ENCODE results near the gene UCHL5.

UCHL5 gene

DNA sequence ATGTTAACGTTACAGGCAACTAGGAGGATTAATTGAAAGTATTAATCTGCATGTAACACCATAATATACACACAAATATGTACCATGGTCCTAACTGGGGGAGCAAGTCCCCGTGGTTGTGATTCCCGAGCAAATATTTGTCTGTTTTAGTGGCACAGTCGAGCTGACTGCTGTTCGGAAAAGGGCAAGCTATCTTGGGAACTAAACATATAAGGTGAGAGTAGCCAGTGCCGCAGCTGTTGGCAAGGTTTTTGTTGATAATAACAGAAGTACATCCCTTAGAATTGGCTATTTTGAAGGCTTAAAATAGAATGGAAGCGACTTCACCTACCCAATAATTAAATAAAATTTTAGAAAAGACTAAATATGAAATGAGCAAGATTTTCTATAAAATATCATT, 45.5 kb downstream of the UCHL5 start:
- no peak overlapping the region for H3K9ac ChIP-seq
- no peaks in the 10 kb centered on the region for H3K36me3 ChIP-seq (ENCODE audit: control insufficient read depth, insufficient read depth, low read length)
- no peak overlapping the region for H3K4me2 ChIP-seq (ENCODE audit: low read length)
- TF ChIP-seq, protein P1, sequence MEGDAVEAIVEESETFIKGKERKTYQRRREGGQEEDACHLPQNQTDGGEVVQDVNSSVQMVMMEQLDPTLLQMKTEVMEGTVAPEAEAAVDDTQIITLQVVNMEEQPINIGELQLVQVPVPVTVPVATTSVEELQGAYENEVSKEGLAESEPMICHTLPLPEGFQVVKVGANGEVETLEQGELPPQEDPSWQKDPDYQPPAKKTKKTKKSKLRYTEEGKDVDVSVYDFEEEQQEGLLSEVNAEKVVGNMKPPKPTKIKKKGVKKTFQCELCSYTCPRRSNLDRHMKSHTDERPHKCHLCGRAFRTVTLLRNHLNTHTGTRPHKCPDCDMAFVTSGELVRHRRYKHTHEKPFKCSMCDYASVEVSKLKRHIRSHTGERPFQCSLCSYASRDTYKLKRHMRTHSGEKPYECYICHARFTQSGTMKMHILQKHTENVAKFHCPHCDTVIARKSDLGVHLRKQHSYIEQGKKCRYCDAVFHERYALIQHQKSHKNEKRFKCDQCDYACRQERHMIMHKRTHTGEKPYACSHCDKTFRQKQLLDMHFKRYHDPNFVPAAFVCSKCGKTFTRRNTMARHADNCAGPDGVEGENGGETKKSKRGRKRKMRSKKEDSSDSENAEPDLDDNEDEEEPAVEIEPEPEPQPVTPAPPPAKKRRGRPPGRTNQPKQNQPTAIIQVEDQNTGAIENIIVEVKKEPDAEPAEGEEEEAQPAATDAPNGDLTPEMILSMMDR (IDR thresholded peaks at IDR 0.05), result no peak
- H3K27ac ChIP-seq, result no peak overlapping the region
- H2AFZ ChIP-seq, result no peak overlapping the region
- no peaks in the 10 kb centered on the region for H3K4me1 ChIP-seq
- no peaks in the 10 kb centered on the region for H3K79me2 ChIP-seq
- H3K4me3 ChIP-seq (ENCODE audit: low read depth, low read length), result no peak overlapping the region
- no peaks in the 10 kb centered on the region for H3K27me3 ChIP-seq (ENCODE audit: control insufficient read depth, insufficient read depth, low read length)
- H3K9me3 ChIP-seq (ENCODE audit: control insufficient read depth, low read length), result no peaks in the 10 kb centered on the region

DNA sequence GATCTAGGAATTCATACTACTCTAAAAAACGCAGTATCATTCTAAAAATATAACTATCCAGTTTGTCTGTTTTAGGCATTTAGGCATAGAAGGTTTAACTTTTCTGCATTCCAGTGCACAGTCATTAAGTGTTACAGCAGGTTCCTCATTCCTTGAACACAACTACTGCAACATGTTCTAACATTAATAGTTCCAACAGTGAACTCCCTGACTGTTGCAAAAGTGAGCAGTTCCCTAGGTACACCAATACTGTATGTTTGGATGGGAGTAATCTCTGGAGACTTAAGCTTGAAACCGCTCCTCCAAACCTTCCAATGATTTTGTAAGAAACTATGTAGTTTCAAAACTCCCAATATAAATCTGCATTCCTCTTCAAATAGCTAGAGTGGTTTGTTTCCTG, 46.2 kb downstream of the UCHL5 start:
- no peak overlapping the region for H3K27ac ChIP-seq
- no peaks in the 10 kb centered on the region for H3K4me1 ChIP-seq

GRCh38 chr1:193011406-193011805, 47.8 kb downstream of the UCHL5 start:
- H3K9ac ChIP-seq, result no peak overlapping the region
- H3K4me3 ChIP-seq (ENCODE audit: low read depth, low read length), result no peak overlapping the region
- H3K79me2 ChIP-seq, result no peaks in the 10 kb centered on the region
- H3K36me3 ChIP-seq (ENCODE audit: control insufficient read depth, insufficient read depth, low read length), result no peaks in the 10 kb centered on the region
- TF ChIP-seq, protein P1 (IDR thresholded peaks at IDR 0.05), result no peak
- no peak overlapping the region for H3K4me2 ChIP-seq (ENCODE audit: low read length)
- no peak overlapping the region for H3K27ac ChIP-seq
- no peaks in the 10 kb centered on the region for H3K27me3 ChIP-seq (ENCODE audit: control insufficient read depth, insufficient read depth, low read length)
- H2AFZ ChIP-seq, result no peak overlapping the region
- H3K9me3 ChIP-seq (ENCODE audit: control insufficient read depth, low read length), result no peaks in the 10 kb centered on the region
- no peaks in the 10 kb centered on the region for H3K4me1 ChIP-seq

More for the DNA sequence above, 46.2 kb downstream of the UCHL5 start:
- H3K27me3 ChIP-seq (ENCODE audit: control insufficient read depth, insufficient read depth, low read length), result no peaks in the 10 kb centered on the region
- no peak overlapping the region for H2AFZ ChIP-seq
- H3K4me2 ChIP-seq (ENCODE audit: low read length), result no peak overlapping the region
- TF ChIP-seq, protein P1 (IDR thresholded peaks at IDR 0.05), result no peak
- no peak overlapping the region for H3K9ac ChIP-seq
- H3K36me3 ChIP-seq (ENCODE audit: control insufficient read depth, insufficient read depth, low read length), result no peaks in the 10 kb centered on the region
- H3K79me2 ChIP-seq, result no peaks in the 10 kb centered on the region
- H3K4me3 ChIP-seq (ENCODE audit: low read depth, low read length), result no peak overlapping the region
- H3K9me3 ChIP-seq (ENCODE audit: control insufficient read depth, low read length), result no peaks in the 10 kb centered on the region

DNA sequence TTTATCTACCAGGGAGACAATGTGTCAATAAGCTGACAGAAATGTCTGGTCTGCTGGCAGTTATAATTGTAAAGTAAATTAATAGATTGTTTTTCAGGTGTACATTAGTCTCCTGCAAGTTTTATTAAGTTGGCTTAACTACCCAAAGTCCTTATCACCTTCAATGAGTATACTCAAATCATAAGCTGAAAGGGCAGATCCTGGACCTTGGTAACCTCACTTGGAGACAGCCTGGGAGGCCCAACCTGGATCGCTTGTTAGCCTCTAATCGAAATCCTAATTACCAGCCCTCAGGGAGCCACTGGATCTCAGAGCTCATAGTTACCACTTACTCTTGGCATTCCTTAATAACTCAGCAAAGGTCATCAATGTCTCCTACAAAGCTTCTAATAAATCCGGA, 49.7 kb downstream of the UCHL5 start:
- no peaks in the 10 kb centered on the region for H3K79me2 ChIP-seq
- no peak overlapping the region for H3K4me3 ChIP-seq (ENCODE audit: low read depth, low read length)
- H3K4me1 ChIP-seq, result no peaks in the 10 kb centered on the region
- no peak overlapping the region for H3K4me2 ChIP-seq (ENCODE audit: low read length)
- no peak overlapping the region for H2AFZ ChIP-seq
- no peak overlapping the region for H3K9ac ChIP-seq
- TF ChIP-seq, protein P1 (IDR thresholded peaks at IDR 0.05), result no peak
- no peaks in the 10 kb centered on the region for H3K9me3 ChIP-seq (ENCODE audit: control insufficient read depth, low read length)
- no peak overlapping the region for H3K27ac ChIP-seq
- H3K36me3 ChIP-seq (ENCODE audit: control insufficient read depth, insufficient read depth, low read length), result no peaks in the 10 kb centered on the region
- no peaks in the 10 kb centered on the region for H3K27me3 ChIP-seq (ENCODE audit: control insufficient read depth, insufficient read depth, low read length)

DNA sequence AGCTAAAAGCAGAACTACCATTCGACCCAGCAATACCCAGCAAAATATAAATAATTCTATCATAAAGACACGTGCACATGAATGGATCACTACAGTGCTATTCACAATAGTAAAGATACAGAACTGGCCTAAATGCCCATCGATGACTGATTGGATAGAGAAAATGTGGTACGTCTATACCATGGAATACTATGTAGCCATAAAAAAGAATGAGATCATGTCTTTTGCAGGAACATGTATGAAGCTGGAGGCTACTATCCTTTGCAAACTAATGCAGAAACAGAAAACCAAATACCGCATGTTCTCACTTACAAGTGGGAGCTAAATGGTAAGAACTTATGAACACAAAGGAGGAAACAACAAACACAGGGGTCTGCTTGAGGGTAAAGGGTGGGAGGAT, 53.4 kb downstream of the UCHL5 start:
- H3K27me3 ChIP-seq (ENCODE audit: control insufficient read depth, insufficient read depth, low read length), result no peaks in the 10 kb centered on the region
- no peaks in the 10 kb centered on the region for H3K36me3 ChIP-seq (ENCODE audit: control insufficient read depth, insufficient read depth, low read length)
- H3K27ac ChIP-seq, result no peak overlapping the region
- no peak overlapping the region for H3K9ac ChIP-seq
- no peak overlapping the region for H3K4me2 ChIP-seq (ENCODE audit: low read length)
- TF ChIP-seq, protein P1 (IDR thresholded peaks at IDR 0.05), result no peak
- H3K4me3 ChIP-seq (ENCODE audit: low read depth, low read length), result no peak overlapping the region
- no peak overlapping the region for H2AFZ ChIP-seq
- no peaks in the 10 kb centered on the region for H3K79me2 ChIP-seq
- H3K9me3 ChIP-seq (ENCODE audit: control insufficient read depth, low read length), result no peaks in the 10 kb centered on the region
- H3K4me1 ChIP-seq, result no peaks in the 10 kb centered on the region
